HepG2 (cell line): ENCODE measurements around the gene TM4SF18. TPM values are rescaled to one million over a fixed set of nuclear protein-coding genes. Genes with fewer than 3 reads are reported as not detected.
A peak's percentile ranks its signal among the peaks of the same experiment; 100 is the strongest.

ENCODE experiments used
- ARID4A ChIP-seq: sonication (generic); formaldehyde crosslinking; IDR thresholded peaks from 2 replicates; pipeline ENCODE4 v1.5.0; 2020; ENCODE audit warnings: mild to moderate bottlenecking, missing genetic modification reagents, borderline replicate concordance
- IKZF5 ChIP-seq: IDR thresholded peaks from 2 replicates; pipeline ENCODE4 v1.6.1; 2018; ENCODE audit warnings: missing genetic modification reagents, mild to moderate bottlenecking, missing compliant biosample characterization
- MTERF4 ChIP-seq: sonication (generic); formaldehyde crosslinking; IDR thresholded peaks from 2 replicates; pipeline ENCODE4 v1.8.0; 2023; ENCODE audit warnings: mild to moderate bottlenecking, missing genetic modification reagents
- NCOR1 ChIP-seq: fragments of 200-600 bp; sonication (generic); IDR thresholded peaks from 2 replicates; pipeline ENCODE4 v1.7.0; 2017; ENCODE audit warnings: antibody characterized with exemption, low read length, borderline replicate concordance
- PCBP2 ChIP-seq: fragments of 200-400 bp; formaldehyde crosslinking; optimal IDR thresholded peaks from 2 replicates; pipeline ENCODE3; 2018; ENCODE audit warnings: low read length, low read depth; ENCODE audit not compliant: poor library complexity, severe bottlenecking
- PHB2 ChIP-seq: fragments of 450-650 bp; IDR thresholded peaks from 2 replicates; pipeline ENCODE4 v1.6.1; 2018; ENCODE audit not compliant: partially characterized antibody
- RNF219 ChIP-seq: sonication (generic); formaldehyde crosslinking; IDR thresholded peaks from 2 replicates; pipeline ENCODE4 v1.5.0; 2020; ENCODE audit warnings: mild to moderate bottlenecking, missing genetic modification reagents
- SETDB1 ChIP-seq: sonication (generic); formaldehyde crosslinking; IDR thresholded peaks from 2 replicates; pipeline ENCODE4 v1.5.1; 2020; ENCODE audit warnings: missing genetic modification reagents, mild to moderate bottlenecking, borderline replicate concordance
- TRIM22 ChIP-seq: fragments of 450-650 bp; IDR thresholded peaks from 2 replicates; pipeline ENCODE4 v1.6.1; 2017
- ZFAT ChIP-seq: sonication (generic); formaldehyde crosslinking; conservative IDR thresholded peaks from 2 replicates; pipeline ENCODE4 v1.8.1; 2023; ENCODE audit warnings: missing genetic modification reagents, inconsistent platforms
- ZNF205 ChIP-seq: IDR thresholded peaks from 2 replicates; pipeline ENCODE4 v1.6.1; 2018; ENCODE audit warnings: missing biosample characterization, missing genetic modification reagents
- ZNF547 ChIP-seq: sonication (generic); formaldehyde crosslinking; IDR thresholded peaks from 2 replicates; pipeline ENCODE4 v1.5.1; 2020; ENCODE audit warnings: mild to moderate bottlenecking, missing genetic modification reagents
- ZNF614 ChIP-seq: IDR thresholded peaks from 2 replicates; pipeline ENCODE4 v1.6.1; 2018; ENCODE audit warnings: missing biosample characterization, missing genetic modification reagents, inconsistent platforms, borderline replicate concordance
- polyA plus RNA-seq, 8 experiments: library from polyadenylated mRNA; depleted of rRNA in 3 of 8; stranded (reverse) in 7 of 8; unstranded in 1 of 8; fragments of >200 nt; fragmentation: Illumina TruSeq in 4 of 8; extraction: Trizol in 4 of 8; gene quantifications; 2 replicates each; pipeline versions ENCODE4 v1.2.1 to v1.2.3, GENCODE V29; 2011 to 2016; ENCODE audit warnings: low read depth in 4 of 8, missing spikeins in 1 of 8, mixed read lengths in 1 of 8; ENCODE audit not compliant: insufficient read depth in 1 of 8
- total RNA-seq, 5 experiments: library from RNA; depleted of rRNA; stranded (reverse); fragments of >200 nt; fragmentation: Illumina TruSeq; extraction: Trizol; gene quantifications; 2 replicates each; pipeline ENCODE4 v1.2.3, GENCODE V29; 2016; ENCODE audit warnings: low read depth in 1 of 5
- TF ChIP-seq, protein P1 (sequence below): sonication (generic); formaldehyde crosslinking; IDR thresholded peaks from 2 replicates; pipeline ENCODE4 v1.8.0; 2022; ENCODE audit warnings: missing genetic modification reagents, mild to moderate bottlenecking, inconsistent platforms, borderline replicate concordance
- TF ChIP-seq, protein P2 (sequence below), 2 experiments: fragments of 450-650 bp in 1 of 2; sonication (generic) in 1 of 2; formaldehyde crosslinking; IDR thresholded peaks; 2 replicates each; pipeline versions ENCODE4 v1.5.0 to v1.8.0; 2020 to 2022; ENCODE audit warnings: mild to moderate bottlenecking in 1 of 2, missing genetic modification reagents in 1 of 2

Gene TM4SF18
- total and polyA plus RNA-seq, 2 of the 13 experiments (the other 11 are each of a cell fraction or from before 2014, with no cell fraction given), result 0.15 TPM; not detected in 1

GRCh38 chr3:149356044-149356592 is 22.7 kb upstream of the TM4SF18 start (continued):
- TF ChIP-seq NCOR1, result peak; percentile 84; the same call in 1 of the 2 replicates
- TF ChIP-seq, protein P1, sequence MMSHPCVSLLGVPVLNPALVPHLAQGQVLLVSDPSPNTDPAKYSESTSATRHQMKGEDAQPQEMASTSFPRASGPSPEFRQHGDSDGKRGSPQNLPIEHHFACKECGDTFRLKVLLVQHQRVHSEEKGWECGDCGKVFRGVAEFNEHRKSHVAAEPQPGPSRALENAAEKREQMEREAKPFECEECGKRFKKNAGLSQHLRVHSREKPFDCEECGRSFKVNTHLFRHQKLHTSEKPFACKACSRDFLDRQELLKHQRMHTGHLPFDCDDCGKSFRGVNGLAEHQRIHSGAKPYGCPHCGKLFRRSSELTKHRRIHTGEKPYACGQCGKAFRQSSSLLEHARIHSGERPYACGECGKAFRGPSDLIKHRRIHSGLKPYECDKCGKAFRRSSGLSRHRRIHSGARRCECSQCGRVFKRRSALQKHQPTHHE, result peak; percentile 63; the same call in 1 of the 2 replicates
- TF ChIP-seq PCBP2, result no peak
- peak; percentile 61; the same call in 1 of the 2 replicates for TF ChIP-seq ZNF547 (CRISPR knock-in tag)
- no peak for TF ChIP-seq PHB2
- TF ChIP-seq TRIM22, result no peak
- TF ChIP-seq, protein P2, sequence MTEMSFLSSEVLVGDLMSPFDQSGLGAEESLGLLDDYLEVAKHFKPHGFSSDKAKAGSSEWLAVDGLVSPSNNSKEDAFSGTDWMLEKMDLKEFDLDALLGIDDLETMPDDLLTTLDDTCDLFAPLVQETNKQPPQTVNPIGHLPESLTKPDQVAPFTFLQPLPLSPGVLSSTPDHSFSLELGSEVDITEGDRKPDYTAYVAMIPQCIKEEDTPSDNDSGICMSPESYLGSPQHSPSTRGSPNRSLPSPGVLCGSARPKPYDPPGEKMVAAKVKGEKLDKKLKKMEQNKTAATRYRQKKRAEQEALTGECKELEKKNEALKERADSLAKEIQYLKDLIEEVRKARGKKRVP (CRISPR knock-in tag; IDR thresholded peaks at IDR 0.05), result peak in 1 of 2 experiments; percentile 31; a peak in 1 of 4 replicates
- 0 out of 2 replicates have a peak, but pooled peaks have one; percentile 82 for TF ChIP-seq ZNF614 (CRISPR knock-in tag)
- TF ChIP-seq SETDB1 (CRISPR knock-in tag), result no peak
- TF ChIP-seq ARID4A (CRISPR knock-in tag), result peak; percentile 69; the same call in 1 of the 2 replicates
- TF ChIP-seq ZFAT (CRISPR knock-in tag), result no peak
- TF ChIP-seq IKZF5, result peak; percentile 88
- TF ChIP-seq MTERF4 (CRISPR knock-in tag), result no peak
- TF ChIP-seq RNF219, result no peak
- 0 out of 2 replicates have a peak, but pooled peaks have one; percentile 50 for TF ChIP-seq ZNF205 (CRISPR knock-in tag)
